Measurements from ENCODE around the gene ARHGDIG. TPM values are rescaled to one million over a fixed set of nuclear protein-coding genes. Genes with fewer than 3 reads are reported as not detected.

Gene ARHGDIG
- polyA plus RNA-seq, 1 experiment, result 0.22 TPM

DNA sequence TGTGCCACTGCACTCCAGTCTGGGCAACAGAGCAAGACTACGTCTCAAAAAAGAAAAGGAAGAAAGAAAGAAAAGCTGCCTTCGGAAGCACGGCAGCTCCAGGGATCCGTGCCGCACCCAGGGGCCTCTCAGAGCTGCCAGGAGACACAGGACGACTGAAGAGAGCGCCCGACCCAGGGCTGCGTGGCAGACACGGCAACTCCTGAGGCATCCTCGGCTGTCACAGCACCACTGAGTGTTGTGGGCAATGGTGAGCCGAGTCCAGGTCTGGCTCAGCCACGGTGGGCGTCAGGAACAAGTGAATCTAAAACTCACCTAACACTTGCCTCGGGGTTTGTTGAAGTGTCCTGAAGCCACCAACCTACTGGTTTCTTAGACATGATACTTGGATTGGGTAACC, 31.3 kb downstream of the ARHGDIG start:
- POLR2A ChIA-PET, result no interaction called here
- no peaks in the 10 kb centered on the region for H3K27me3 ChIP-seq (ENCODE audit: control insufficient read depth, insufficient read depth, low read length)
- H3K4me3 ChIP-seq (ENCODE audit: low read depth, low read length), result no peak overlapping the region
- H3K36me3 ChIP-seq (ENCODE audit: control insufficient read depth, insufficient read depth, low read length), result peaks cover 34% of the 10 kb centered on the region
- DNase-seq (ENCODE audit: low read depth), result no peak
- CTCF ChIA-PET, result no interaction called here
- TF ChIP-seq, protein P1, sequence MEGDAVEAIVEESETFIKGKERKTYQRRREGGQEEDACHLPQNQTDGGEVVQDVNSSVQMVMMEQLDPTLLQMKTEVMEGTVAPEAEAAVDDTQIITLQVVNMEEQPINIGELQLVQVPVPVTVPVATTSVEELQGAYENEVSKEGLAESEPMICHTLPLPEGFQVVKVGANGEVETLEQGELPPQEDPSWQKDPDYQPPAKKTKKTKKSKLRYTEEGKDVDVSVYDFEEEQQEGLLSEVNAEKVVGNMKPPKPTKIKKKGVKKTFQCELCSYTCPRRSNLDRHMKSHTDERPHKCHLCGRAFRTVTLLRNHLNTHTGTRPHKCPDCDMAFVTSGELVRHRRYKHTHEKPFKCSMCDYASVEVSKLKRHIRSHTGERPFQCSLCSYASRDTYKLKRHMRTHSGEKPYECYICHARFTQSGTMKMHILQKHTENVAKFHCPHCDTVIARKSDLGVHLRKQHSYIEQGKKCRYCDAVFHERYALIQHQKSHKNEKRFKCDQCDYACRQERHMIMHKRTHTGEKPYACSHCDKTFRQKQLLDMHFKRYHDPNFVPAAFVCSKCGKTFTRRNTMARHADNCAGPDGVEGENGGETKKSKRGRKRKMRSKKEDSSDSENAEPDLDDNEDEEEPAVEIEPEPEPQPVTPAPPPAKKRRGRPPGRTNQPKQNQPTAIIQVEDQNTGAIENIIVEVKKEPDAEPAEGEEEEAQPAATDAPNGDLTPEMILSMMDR (IDR thresholded peaks at IDR 0.05; ENCODE audit: insufficient read depth, low read depth, low read length), result no peak

DNA sequence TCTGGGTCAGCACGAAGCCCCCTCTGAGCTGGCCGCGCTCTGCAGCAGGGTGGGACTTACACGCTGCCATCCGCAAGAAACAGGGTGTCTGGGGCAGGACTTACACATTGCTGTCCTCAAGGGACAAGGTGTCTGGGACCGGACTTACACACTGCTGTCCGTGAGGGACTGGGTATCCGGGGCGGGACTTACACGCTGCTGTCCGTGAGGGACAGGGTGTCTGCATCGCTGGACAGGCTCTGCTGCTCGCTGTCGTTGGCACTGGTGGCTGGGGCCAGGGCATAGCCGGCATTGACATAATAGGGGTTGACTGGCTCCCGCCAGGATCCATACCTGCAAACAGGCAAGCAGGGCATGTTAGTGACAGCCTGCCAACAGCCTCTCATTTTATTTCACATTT, 34.0 kb downstream of the ARHGDIG start:
- CTCF ChIA-PET, result interaction anchor here (0.9 kb wide), 1 partner anchor 47 kb away, joined by 3 read pairs; no protein-coding TSS in a partner anchor
- TF ChIP-seq, protein P1 (IDR thresholded peaks at IDR 0.05; ENCODE audit: insufficient read depth, low read depth, low read length), result no peak
- H3K36me3 ChIP-seq (ENCODE audit: control insufficient read depth, insufficient read depth, low read length), result peaks cover 30% of the 10 kb centered on the region
- no peak for DNase-seq (ENCODE audit: low read depth)
- no peak overlapping the region for H3K4me3 ChIP-seq (ENCODE audit: low read depth, low read length)
- POLR2A ChIA-PET, result no interaction called here
- no peaks in the 10 kb centered on the region for H3K27me3 ChIP-seq (ENCODE audit: control insufficient read depth, insufficient read depth, low read length)

DNA sequence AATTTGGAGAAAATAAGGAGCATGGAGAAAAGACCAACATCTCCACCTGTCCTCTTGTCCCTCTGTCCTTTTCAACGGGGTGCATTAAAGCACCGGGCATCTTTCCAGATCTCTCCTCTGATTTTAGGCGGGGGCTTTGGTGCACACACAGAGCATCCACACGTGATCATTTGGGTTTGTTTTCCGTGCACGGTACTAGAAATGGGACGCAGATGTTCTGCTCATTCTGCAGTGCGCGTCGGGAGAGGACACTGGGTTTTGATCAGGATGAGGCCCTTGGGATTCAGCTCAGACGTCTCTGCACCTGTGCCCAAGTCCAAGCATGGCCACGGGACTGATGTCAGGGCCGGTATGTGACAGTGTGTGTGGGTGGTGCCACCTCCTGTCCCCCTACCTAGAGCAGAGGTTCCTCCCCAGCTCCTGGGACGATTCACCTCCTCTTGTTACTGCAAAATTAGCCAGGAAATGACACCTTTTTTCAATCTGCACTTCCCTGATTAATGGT, 34.5 kb downstream of the ARHGDIG start:
- ChIA-PET POLR2A (no interaction called here), CTCF (interaction anchor here (0.9 kb wide), 1 partner anchor 47 kb away, joined by 3 read pairs; no protein-coding TSS in a partner anchor)
- no peak for DNase-seq (ENCODE audit: low read depth)
- TF ChIP-seq, protein P1 (IDR thresholded peaks at IDR 0.05; ENCODE audit: insufficient read depth, low read depth, low read length), result no peak
- H3K4me3 ChIP-seq (ENCODE audit: low read depth, low read length), result no peak overlapping the region
- no peaks in the 10 kb centered on the region for H3K27me3 ChIP-seq (ENCODE audit: control insufficient read depth, insufficient read depth, low read length)
- peaks cover 29% of the 10 kb centered on the region for H3K36me3 ChIP-seq (ENCODE audit: control insufficient read depth, insufficient read depth, low read length)

DNA sequence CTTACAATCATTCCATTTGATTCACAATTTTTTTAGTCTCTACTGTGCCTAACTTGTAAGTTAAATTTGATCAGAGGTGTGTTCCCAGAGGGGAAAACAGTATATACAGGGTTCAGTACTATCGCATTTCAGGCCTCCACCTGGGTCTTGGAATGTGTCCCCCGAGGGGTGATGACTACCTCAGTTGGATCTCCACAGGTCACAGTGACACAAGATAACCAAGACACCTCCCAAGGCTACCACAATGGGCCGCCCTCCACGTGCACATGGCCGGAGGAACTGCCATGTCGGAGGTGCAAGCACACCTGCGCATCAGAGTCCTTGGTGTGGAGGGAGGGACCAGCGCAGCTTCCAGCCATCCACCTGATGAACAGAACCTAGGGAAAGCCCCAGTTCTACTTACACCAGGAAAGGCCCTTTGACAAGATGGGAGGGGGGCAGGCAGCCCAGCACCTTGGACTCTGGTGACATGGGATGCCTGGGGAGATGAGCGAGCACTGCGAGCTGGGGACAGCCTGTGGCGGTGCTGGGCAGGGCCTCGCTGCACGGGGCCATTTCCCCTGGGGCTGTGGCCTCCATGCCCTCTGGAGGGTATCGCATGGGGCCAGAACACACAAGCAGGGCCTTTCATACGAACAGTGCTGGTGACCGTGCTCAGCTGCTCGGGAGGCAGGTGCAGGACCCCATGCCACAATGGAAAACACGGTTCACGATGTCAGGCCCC, 36.5 kb downstream of the ARHGDIG start:
- POLR2A ChIA-PET, result no interaction called here
- peaks cover 27% of the 10 kb centered on the region for H3K36me3 ChIP-seq (ENCODE audit: control insufficient read depth, insufficient read depth, low read length)
- TF ChIP-seq, protein P1 (IDR thresholded peaks at IDR 0.05; ENCODE audit: insufficient read depth, low read depth, low read length), result no peak
- DNase-seq (ENCODE audit: low read depth), result no peak
- no peak overlapping the region for H3K4me3 ChIP-seq (ENCODE audit: low read depth, low read length)
- no peaks in the 10 kb centered on the region for H3K27me3 ChIP-seq (ENCODE audit: control insufficient read depth, insufficient read depth, low read length)
- CTCF ChIA-PET, result no interaction called here

DNA sequence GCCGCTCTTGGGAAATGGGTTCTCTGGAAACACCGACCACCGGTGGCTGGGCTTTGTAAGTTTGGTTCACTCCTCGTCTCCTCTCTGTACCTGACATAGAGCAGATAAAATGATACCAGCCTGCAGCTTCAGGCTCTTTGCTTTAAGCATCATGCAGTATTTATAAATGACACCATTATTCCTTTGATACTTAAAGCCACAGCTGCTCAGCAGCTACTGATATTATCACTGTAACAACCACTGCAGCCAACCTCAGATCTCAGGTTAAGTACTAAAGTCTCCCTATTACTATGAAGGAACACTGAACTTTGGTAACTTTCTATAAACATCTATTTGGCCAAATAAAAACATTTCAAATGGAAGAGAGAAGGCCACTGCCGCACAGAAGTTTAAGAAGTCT, 37.2 kb downstream of the ARHGDIG start:
- DNase-seq (ENCODE audit: low read depth), result no peak
- ChIA-PET CTCF (no interaction called here), POLR2A (no interaction called here)
- Histone ChIP-seq H3K4me3 (ENCODE audit: low read depth, low read length) (no peak overlapping the region), H3K27me3 (ENCODE audit: control insufficient read depth, insufficient read depth, low read length) (no peaks in the 10 kb centered on the region), H3K36me3 (ENCODE audit: control insufficient read depth, insufficient read depth, low read length) (peaks cover 26% of the 10 kb centered on the region)
- TF ChIP-seq, protein P1 (IDR thresholded peaks at IDR 0.05; ENCODE audit: insufficient read depth, low read depth, low read length), result no peak

All from BJ (cell line).